ENCODE data around the gene SSMEM1.
"Not testable (repeated sequence)": the region's sequence is repeated elsewhere in the genome, so short reads cannot be mapped to it uniquely, and the experiment has no call there.

The SSMEM1 gene

DNA sequence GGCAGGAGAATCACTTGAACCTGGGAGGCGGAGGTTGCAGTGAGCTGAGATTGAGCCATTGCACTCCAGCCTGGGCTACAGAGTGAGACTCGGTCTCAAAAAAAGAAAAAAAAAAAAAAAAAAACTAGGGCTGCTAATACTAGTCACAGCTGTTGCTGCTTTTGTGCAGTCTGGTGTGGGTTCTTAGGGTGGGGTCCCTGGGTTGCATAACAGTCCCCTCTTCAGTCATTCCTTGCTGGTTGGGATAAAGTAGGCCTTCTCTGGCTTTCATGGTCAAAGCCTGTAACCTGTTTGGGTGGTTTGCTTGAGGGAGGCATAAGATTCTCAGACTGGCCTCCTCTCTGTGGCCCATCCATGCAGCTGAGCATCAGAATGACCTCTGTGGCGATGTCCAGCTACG, 14.1 kb downstream of the SSMEM1 start:
- no peak for TF ChIP-seq CTCF (IDR thresholded peaks at IDR 0.05)
- no peak for DNase-seq (ENCODE audit: low spot score)
- no peak overlapping the region for H3K4me3 ChIP-seq
- no peak overlapping the region for H3K27ac ChIP-seq

DNA sequence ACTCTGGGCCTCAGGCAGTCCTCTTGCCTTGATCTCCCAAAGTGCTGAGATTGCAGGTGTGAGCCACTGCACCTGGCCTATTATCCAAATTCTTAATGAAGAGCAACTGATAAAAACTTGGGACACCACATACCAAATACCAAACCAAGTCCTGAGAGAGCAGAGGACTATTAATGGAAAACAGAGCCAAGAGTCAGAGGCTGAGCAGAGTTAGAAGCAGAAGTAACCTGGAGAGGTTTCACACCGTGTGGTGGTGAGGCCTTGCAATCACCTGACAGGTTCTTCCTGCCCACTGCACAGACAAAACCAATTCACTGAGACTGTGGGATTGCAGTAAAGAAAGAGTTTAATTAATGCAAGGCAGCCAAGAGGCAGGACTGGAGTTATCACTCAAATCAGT, 16.0 kb downstream of the SSMEM1 start:
- TF ChIP-seq CTCF (IDR thresholded peaks at IDR 0.05) = no peak
- Histone ChIP-seq H3K27ac (no peak overlapping the region), H3K4me3 (no peak overlapping the region)
- DNase-seq (ENCODE audit: low spot score) = no peak

DNA sequence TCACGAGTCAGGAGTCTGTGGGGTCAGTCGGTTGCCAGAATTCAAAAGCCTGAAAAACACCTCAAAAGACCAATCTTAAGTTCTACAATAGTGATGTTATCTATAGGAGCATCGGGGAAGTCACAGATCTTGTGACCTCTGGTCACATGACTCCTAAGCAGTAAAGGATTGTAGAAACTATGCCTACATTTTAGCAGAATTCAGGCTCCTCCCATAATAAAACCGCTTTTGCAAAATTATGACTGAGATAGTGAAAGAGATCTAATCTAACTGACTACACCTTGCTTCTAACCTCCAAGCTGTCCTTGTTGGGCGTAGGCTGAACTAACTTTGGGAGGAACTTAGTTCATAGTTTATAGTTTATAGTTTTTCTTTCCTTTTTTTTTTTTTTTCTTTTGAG, 16.6 kb downstream of the SSMEM1 start:
- no peak for TF ChIP-seq CTCF (IDR thresholded peaks at IDR 0.05)
- Histone ChIP-seq H3K4me3 (no peak overlapping the region), H3K27ac (no peak overlapping the region)
- DNase-seq (ENCODE audit: low spot score) = no peak

- H3K27ac ChIP-seq; H3K4me3 ChIP-seq; DNase-seq (ENCODE audit: low spot score): not testable (repeated sequence)
Measured at GRCh38 chr7:130224923-130225322, 17.3 kb downstream of the SSMEM1 start.

DNA sequence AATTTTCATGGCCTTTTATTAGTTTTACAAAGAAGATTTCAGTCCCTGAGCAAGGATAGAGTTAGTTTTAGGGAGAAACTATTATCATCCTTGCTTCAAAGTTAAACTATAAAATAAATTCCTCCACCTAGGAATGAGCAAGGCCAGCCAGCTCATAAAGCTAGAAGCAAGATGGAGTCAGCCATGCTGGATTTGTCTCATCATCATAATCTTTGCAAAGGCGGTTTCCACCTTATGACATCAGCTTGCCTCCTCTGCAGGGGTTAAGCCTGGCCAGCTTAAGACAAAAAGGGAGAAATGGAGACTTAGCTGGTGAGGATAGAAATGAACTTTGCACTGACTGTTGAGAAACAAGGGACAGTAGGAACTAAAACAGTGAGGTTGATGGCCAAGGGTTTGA, 18.7 kb downstream of the SSMEM1 start:
- TF ChIP-seq CTCF (IDR thresholded peaks at IDR 0.05) = no peak
- Histone ChIP-seq H3K4me3 (no peak overlapping the region), H3K27ac (no peak overlapping the region)
- DNase-seq (ENCODE audit: low spot score) = no peak

GRCh38 chr7:130227883-130228575, 20.4 kb downstream of the SSMEM1 start:
- H3K4me3 ChIP-seq = no peak overlapping the region
- no peak for TF ChIP-seq CTCF (IDR thresholded peaks at IDR 0.05)
- no peak for DNase-seq (ENCODE audit: low spot score)
- no peak overlapping the region for H3K27ac ChIP-seq

DNA sequence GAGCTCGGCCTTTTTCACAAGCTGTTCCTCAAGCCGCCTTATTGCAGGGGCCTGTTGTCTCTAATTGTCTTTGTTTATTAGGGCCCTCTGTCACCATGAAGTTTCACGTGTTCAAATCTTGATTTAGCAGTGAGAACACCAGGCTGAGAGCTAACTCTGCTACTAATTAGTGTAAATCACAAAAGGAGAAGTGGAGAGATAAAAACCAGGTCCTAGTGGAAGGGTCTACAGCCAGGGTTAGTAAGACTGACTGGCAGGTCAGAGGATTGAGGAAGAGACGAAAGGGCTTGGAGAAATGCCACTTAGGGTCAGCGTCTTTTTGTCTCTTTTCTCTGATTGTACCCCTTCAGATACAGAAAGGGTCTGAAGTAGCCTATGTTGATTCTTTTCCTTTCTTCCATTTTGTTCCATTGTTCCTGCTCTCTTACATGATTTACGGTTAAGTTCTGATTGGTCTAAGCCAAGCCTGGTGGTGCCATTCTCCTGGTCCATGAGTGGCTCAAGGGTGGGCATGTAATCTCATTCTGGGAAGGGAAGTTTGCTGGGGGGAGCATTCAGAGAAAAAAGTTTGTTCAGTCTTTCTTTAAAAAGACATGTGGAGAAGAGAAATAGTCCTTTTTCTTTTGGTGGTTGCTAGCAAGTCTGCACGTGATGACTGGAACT, 21.3 kb downstream of the SSMEM1 start:
- Histone ChIP-seq H3K27ac (no peak overlapping the region), H3K4me3 (no peak overlapping the region)
- DNase-seq (ENCODE audit: low spot score) = no peak
- TF ChIP-seq CTCF (IDR thresholded peaks at IDR 0.05) = no peak

DNA sequence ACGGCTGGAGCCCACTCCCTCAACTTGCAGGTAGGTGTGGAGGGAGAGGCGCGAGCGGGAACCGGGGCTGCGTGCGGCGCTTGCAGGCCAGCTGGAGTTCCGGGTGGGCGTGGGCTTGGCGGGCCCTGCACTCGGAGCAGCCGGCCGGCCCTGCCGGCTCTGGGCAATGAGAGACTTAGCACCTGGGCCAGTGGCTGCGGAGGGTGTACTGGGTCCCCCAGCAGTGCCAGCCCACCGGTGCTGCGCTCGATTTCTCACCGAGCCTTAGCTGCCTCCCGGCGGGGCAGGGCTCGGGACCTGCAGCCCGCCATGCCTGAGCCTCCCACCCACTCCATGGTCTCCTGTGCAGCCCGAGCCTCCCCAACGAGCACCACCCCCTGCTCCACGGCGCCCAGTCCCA, 22.3 kb downstream of the SSMEM1 start:
- H3K27ac ChIP-seq; DNase-seq (ENCODE audit: low spot score); H3K4me3 ChIP-seq: not testable (repeated sequence)
